ENCODE data around the gene QARS1. TPM values are rescaled to one million over a fixed set of nuclear protein-coding genes. Genes with fewer than 3 reads are reported as not detected.

QARS1 gene
- polyA plus RNA-seq, 4 donors, result 209 to 332 (median 291) TPM

DNA sequence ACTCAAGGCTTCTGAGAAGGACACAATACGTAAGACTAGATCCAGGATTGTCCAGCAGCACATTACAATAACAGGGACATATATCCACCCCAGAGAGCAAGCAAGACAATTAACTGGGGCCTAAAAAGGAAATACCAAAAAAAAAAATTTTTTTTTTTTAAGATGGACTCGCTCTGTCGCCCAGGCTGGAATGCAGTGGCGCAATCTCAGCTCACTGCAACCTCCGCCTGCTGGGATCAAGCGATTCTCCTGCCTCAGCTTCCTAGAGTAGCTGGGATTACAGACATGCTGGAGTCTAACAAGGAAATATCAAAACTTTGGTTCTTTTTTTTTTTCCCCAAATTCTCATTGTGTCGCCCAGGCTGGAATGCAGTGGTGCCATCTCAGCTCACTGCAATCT lies 46.5 kb downstream of the QARS1 start:
- no peak for DNase-seq (ENCODE audit: low read depth in 4 of 4, low spot score in 3 of 4)

- DNase-seq (ENCODE audit: low read depth in 4 of 4, low spot score in 3 of 4), result no peak
These were observed 47.3 kb downstream of the QARS1 start for GRCh38 chr3:49057268-49057667.

DNA sequence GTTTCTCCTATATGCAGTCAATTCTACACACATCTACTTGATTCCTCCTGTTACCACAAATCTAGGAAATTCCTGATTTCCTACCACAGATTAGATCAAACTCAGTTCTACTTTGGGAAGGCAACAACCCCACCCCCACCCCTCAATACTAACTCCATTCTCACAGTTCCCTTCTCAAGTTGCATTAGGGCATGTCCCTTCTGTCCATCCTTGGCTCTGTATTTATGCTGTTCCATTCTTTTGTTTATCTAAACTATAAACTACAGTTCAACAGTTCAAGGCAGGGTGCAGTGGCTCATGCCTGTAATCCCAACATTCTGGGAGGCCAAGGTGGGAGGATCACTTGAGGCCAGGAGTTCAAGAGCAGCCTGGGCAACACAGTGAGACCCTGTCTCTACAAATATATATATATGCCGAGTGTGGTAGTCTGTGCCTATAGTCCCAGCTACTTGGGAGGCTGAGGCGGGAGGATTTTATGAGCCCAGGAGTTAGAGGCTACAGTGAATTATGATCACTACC lies 50.2 kb downstream of the QARS1 start:
- DNase-seq (ENCODE audit: low read depth in 4 of 4, low spot score in 3 of 4), result no peak

DNA sequence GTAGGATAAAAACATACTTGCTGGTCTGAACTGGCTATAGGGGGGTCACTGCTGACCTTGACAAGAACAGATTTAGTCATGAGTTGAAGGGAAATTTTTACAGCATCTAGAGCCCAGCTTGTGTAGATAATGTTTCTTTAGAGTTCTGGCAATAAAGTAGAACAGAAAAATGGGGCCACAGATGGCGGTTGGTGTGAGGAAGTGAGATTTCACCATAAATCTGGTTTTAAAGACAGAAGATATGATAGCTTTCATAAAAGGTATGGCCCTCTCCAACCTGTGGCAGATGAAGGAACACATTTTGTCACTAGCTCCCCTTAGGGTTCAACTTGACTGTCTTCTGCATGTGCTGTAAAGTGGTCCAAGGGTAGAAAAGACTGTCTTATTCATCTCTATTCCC lies 51.0 kb downstream of the QARS1 start:
- no peak for DNase-seq (ENCODE audit: low read depth in 4 of 4, low spot score in 3 of 4)

Other genes with a start within 250 kb of the QARS1 start
- gene SLC25A20, start 205.9 kb downstream of the QARS1 start, polyA plus RNA-seq (ENCODE audit: insufficient read length in 4 of 4), result 10 to 100 TPM in 3 of 4 donors, 1 to 10 TPM in 1; 7.1 to 19.1 (median 17.2) TPM
- 10 to 100 TPM; 60.2 to 92.9 (median 74.9) TPM for gene ARIH2, start 185.9 kb downstream of the QARS1 start, polyA plus RNA-seq (ENCODE audit: insufficient read length in 4 of 4)
- gene P4HTM, start 114.5 kb downstream of the QARS1 start, polyA plus RNA-seq (ENCODE audit: insufficient read length in 4 of 4), result 10 to 100 TPM; 23.5 to 57.6 (median 37.8) TPM
- 100 to 1,000 TPM; 152 to 225 (median 187) TPM for gene WDR6, start 97.4 kb downstream of the QARS1 start, polyA plus RNA-seq (ENCODE audit: insufficient read length in 4 of 4)
- gene DALRD3, start 86.2 kb downstream of the QARS1 start, polyA plus RNA-seq (ENCODE audit: insufficient read length in 4 of 4), result 10 to 100 TPM; 43.4 to 73.0 (median 69.1) TPM
- gene NDUFAF3, start 82.6 kb downstream of the QARS1 start, polyA plus RNA-seq (ENCODE audit: insufficient read length in 4 of 4), result 10 to 100 TPM; 57.2 to 81.6 (median 64.2) TPM
- gene IMPDH2, start 75.4 kb downstream of the QARS1 start, polyA plus RNA-seq (ENCODE audit: insufficient read length in 4 of 4), result 100 to 1,000 TPM; 196 to 228 (median 222) TPM
- 10 to 100 TPM; 68.9 to 85.1 (median 82.4) TPM for gene QRICH1, start 10.7 kb downstream of the QARS1 start, polyA plus RNA-seq (ENCODE audit: insufficient read length in 4 of 4)
- gene USP19, start 16.1 kb upstream of the QARS1 start, polyA plus RNA-seq (ENCODE audit: insufficient read length in 4 of 4), result 10 to 100 TPM; 41.8 to 63.2 (median 56.5) TPM
- 100 to 1,000 TPM; 365 to 447 (median 387) TPM for gene LAMB2, start 28.3 kb upstream of the QARS1 start, polyA plus RNA-seq (ENCODE audit: insufficient read length in 4 of 4)
- 10 to 100 TPM; 22.0 to 24.8 (median 24.2) TPM for gene CCDC71, start 61.6 kb upstream of the QARS1 start, polyA plus RNA-seq (ENCODE audit: insufficient read length in 4 of 4)
- 10 to 100 TPM; 35.0 to 51.3 (median 40.9) TPM for gene KLHDC8B, start 66.8 kb upstream of the QARS1 start, polyA plus RNA-seq (ENCODE audit: insufficient read length in 4 of 4)
- 10 to 100 TPM in 3 of 4 donors, 1 to 10 TPM in 1; 9.8 to 14.7 (median 10.5) TPM for gene C3orf62, start 172.5 kb upstream of the QARS1 start, polyA plus RNA-seq (ENCODE audit: insufficient read length in 4 of 4)
- 10 to 100 TPM; 50.6 to 74.0 (median 64.2) TPM for gene USP4, start 235.3 kb upstream of the QARS1 start, polyA plus RNA-seq (ENCODE audit: insufficient read length in 4 of 4)